GM06990 (cell line): Measurements from ENCODE around the gene PSMD3.
"Not testable (repeated sequence)": the region's sequence is repeated elsewhere in the genome, so short reads cannot be mapped to it uniquely, and the experiment has no call there.

Experiments used
- DNase-seq: peaks from one replicate; pipeline ENCODE4 v3.0.0-alpha.2; 2011; ENCODE audit not compliant: insufficient read length; ENCODE audit errors: extremely low read depth
- H3K27me3 ChIP-seq: replicated peaks from 2 replicates; pipeline ENCODE4 v1.6.0; 2011; ENCODE audit warnings: low read length; ENCODE audit not compliant: control insufficient read depth, insufficient read depth
- H3K36me3 ChIP-seq: 2 replicates; pipeline ENCODE4 v1.5.1; 2011; ENCODE audit warnings: low read length; ENCODE audit not compliant: control insufficient read depth, insufficient read depth
- H3K4me3 ChIP-seq: replicated peaks from 2 replicates; pipeline ENCODE4 v1.5.1; 2011; ENCODE audit warnings: low read depth, mild to moderate bottlenecking, control low read depth, low read length
- TF ChIP-seq, protein P1 (sequence below): IDR thresholded peaks from 2 replicates; pipeline ENCODE4 v1.5.1; 2011; ENCODE audit warnings: low read length, control low read depth, mild to moderate bottlenecking, inconsistent platforms; ENCODE audit not compliant: insufficient read depth, poor library complexity, severe bottlenecking

PSMD3 gene

DNA sequence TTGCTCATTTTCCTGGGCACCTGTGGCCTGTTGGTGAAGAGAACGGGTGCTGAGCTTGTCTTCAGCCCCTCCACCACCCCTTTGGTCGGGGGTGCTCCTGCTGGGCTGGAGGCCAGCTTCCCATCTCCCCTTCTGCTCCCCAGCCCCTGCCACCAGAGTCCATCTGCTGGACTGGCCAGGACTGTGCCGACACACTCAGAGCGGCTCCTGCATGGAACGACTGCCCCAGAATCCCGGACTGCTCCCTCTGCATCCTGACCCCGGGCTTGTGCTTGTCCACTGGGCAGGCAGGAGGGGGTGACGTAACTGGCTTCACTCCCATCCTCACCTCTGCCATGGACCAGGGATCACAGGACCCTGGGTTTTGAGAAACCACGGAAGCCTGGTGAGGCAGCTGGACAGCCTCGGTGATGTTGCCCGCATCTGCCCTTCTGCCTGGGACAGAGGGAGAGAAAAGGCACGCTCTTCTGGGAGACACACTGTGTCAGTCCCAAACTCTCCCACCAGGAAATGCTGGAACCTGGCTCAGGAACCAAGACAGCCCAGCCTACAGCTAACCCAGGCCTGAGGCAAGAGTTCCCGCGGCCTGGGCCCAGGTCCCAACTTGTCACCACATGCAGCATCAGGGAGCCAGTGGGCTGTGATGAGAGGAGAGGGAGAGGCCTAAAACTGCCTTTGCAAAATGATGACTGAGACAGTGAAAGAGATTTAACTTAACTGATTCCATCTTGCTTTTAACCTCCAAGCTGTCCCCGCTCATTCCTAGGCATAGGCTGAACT, 33.9 kb upstream of the PSMD3 start:
- DNase-seq: no peak
- Histone ChIP-seq H3K4me3 (no peak overlapping the region), H3K36me3 (no peaks in the 10 kb centered on the region), H3K27me3 (no peaks in the 10 kb centered on the region)
- TF ChIP-seq, protein P1, sequence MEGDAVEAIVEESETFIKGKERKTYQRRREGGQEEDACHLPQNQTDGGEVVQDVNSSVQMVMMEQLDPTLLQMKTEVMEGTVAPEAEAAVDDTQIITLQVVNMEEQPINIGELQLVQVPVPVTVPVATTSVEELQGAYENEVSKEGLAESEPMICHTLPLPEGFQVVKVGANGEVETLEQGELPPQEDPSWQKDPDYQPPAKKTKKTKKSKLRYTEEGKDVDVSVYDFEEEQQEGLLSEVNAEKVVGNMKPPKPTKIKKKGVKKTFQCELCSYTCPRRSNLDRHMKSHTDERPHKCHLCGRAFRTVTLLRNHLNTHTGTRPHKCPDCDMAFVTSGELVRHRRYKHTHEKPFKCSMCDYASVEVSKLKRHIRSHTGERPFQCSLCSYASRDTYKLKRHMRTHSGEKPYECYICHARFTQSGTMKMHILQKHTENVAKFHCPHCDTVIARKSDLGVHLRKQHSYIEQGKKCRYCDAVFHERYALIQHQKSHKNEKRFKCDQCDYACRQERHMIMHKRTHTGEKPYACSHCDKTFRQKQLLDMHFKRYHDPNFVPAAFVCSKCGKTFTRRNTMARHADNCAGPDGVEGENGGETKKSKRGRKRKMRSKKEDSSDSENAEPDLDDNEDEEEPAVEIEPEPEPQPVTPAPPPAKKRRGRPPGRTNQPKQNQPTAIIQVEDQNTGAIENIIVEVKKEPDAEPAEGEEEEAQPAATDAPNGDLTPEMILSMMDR: no peak

DNA sequence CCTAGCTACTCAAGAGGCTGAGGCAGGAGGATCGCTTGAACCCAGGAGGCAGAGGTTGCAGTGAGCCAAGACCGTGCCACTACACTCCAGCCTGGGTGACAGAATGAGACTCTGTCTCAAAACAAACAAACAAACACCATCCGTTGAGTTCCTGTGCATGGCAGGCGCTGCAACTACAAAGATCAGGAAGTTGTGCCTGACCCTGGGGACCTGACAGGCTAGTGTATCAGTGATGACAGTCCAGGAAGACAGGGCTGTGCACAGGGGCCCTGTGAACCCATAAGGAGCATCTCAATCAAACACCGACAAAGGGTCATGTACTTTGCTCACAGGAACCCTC, 32.1 kb upstream of the PSMD3 start:
- not testable (repeated sequence) for H3K36me3 ChIP-seq, DNase-seq, H3K27me3 ChIP-seq, H3K4me3 ChIP-seq

DNA sequence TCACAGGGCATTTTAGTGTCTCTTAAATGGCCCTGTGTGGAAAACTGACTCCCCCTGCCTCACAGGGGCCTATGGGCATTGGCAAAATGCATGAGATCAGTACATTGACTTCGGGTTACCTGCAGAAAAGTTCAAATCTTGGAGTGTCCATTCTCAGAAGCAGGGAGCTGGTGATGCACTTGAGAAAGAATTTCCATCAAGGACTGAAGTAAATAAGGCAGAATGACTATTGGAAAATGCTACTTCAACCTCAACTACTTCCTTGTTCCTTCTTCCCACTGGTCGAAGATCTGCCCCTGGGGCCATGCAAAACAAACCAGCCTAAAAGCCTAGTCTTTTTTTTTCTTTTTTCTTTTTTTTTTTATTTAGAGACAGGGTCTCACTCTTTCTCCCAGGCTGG, 31.6 kb upstream of the PSMD3 start:
- Histone ChIP-seq H3K27me3 (no peaks in the 10 kb centered on the region), H3K4me3 (no peak overlapping the region), H3K36me3 (no peaks in the 10 kb centered on the region)
- DNase-seq: no peak
- TF ChIP-seq, protein P1: no peak

GRCh38 chr17:39950871-39951348, 29.7 kb upstream of the PSMD3 start:
- Histone ChIP-seq H3K27me3 (no peaks in the 10 kb centered on the region), H3K36me3 (no peaks in the 10 kb centered on the region), H3K4me3 (no peak overlapping the region)
- TF ChIP-seq, protein P1: no peak
- DNase-seq: no peak

GRCh38 chr17:39951924-39952679, 28.5 kb upstream of the PSMD3 start:
- no peaks in the 10 kb centered on the region for H3K36me3 ChIP-seq
- no peak for DNase-seq
- peak overlapping the region; percentile 54 for H3K4me3 ChIP-seq
- no peaks in the 10 kb centered on the region for H3K27me3 ChIP-seq
- TF ChIP-seq, protein P1: no peak

GRCh38 chr17:39952680-39953470, 27.7 kb upstream of the PSMD3 start:
- TF ChIP-seq, protein P1: no peak
- peak; percentile 96 for DNase-seq
- Histone ChIP-seq H3K36me3 (no peaks in the 10 kb centered on the region), H3K27me3 (no peaks in the 10 kb centered on the region), H3K4me3 (peak overlapping the region; percentile 54)
